A673 (cell line): ENCODE measurements around the gene TMEM132C. TPM values are rescaled to one million over a fixed set of nuclear protein-coding genes. Genes with fewer than 3 reads are reported as not detected.
"Not testable (repeated sequence)": the region's sequence is repeated elsewhere in the genome, so short reads cannot be mapped to it uniquely, and the experiment has no call there.

ENCODE experiments used
- BruUV-seq: library from RNA; stranded (reverse); fragments of 400-500 nt; replicated peaks from 2 replicates; lab custom pipeline; 2021; lab: Mats Ljungman, UMichigan
- CTCF ChIA-PET: fragments of 300-600 bp; sonication (Branson Sonifier 250); formaldehyde crosslinking; loops from one replicate; lab custom pipeline; 2022; ENCODE audit warnings: antibody characterized with exemption; lab: Charles Lee
- POLR2A ChIA-PET: fragments of 300-600 bp; sonication (Branson Sonifier 250); formaldehyde crosslinking; loops from one replicate; lab custom pipeline; 2022; ENCODE audit warnings: antibody characterized with exemption; ENCODE audit not compliant: low non-redundant PET; lab: Charles Lee
- DNase-seq: peaks from one replicate; pipeline ENCODE4 v3.0.0-alpha.2; 2015; ENCODE audit warnings: low spot score
- H3K27ac ChIP-seq: fragments of 200-600 bp; sonication (generic); 2 replicates; pipeline ENCODE4 v1.5.1; 2016; ENCODE audit warnings: mixed run types, low read depth, mild to moderate bottlenecking, mixed read lengths, antibody characterized with exemption, low read length; ENCODE audit not compliant: poor library complexity, severe bottlenecking
- H3K27me3 ChIP-seq: fragments of 200-600 bp; sonication (generic); replicated peaks from 2 replicates; pipeline ENCODE4 v1.6.1; 2017; ENCODE audit warnings: mixed run types, low read depth, mild to moderate bottlenecking, mixed read lengths, antibody characterized with exemption, low read length; ENCODE audit not compliant: insufficient read depth, poor library complexity
- H3K36me3 ChIP-seq: fragments of 200-600 bp; sonication (generic); 2 replicates; pipeline ENCODE4 v1.6.1; 2016; ENCODE audit warnings: mixed run types, mild to moderate bottlenecking, mixed read lengths, antibody characterized with exemption, low read length; ENCODE audit not compliant: insufficient read depth, poor library complexity, severe bottlenecking
- H3K4me1 ChIP-seq: fragments of 200-600 bp; sonication (generic); 2 replicates; pipeline ENCODE4 v1.6.1; 2017; ENCODE audit warnings: mixed run types, mild to moderate bottlenecking, mixed read lengths, antibody characterized with exemption, low read length; ENCODE audit not compliant: insufficient read depth, poor library complexity, severe bottlenecking
- H3K4me3 ChIP-seq: fragments of 200-600 bp; sonication (generic); 2 replicates; pipeline ENCODE4 v1.5.1; 2016; ENCODE audit warnings: low read depth, mixed run types, mild to moderate bottlenecking, mixed read lengths, low read length; ENCODE audit not compliant: poor library complexity, severe bottlenecking
- H3K9me3 ChIP-seq: fragments of 200-600 bp; sonication (generic); 2 replicates; pipeline ENCODE4 v1.6.1; 2016; ENCODE audit warnings: mixed run types, low read depth, mild to moderate bottlenecking, mixed read lengths, antibody characterized with exemption, low read length; ENCODE audit not compliant: poor library complexity, severe bottlenecking
- EZH2 ChIP-seq: fragments of 200-600 bp; sonication (generic); IDR thresholded peaks from 2 replicates; pipeline ENCODE4 v1.6.1; 2017; ENCODE audit warnings: borderline replicate concordance, low read depth, mild to moderate bottlenecking, mixed read lengths, antibody characterized with exemption, low read length; ENCODE audit not compliant: poor library complexity, severe bottlenecking
- intact Hi-C: fragments of 100-400 bp; cut with micrococcal nuclease; formaldehyde crosslinking; loops from one replicate; pipeline ENCODE4 v1.10.0; 2022; ENCODE audit not compliant: unreplicated experiment
- total RNA-seq: library from RNA; stranded (reverse); gene quantifications from 2 replicates; pipeline ENCODE4 v1.2.3, GENCODE V29; 2021
- TF ChIP-seq, protein P1 (sequence below): fragments of 300-800, 200-600 bp; sonication (generic); conservative IDR thresholded peaks from 2 replicates; pipeline ENCODE4 v1.5.1; 2017; ENCODE audit warnings: low read depth, mild to moderate bottlenecking, antibody characterized with exemption, low read length, moderate library complexity, mixed read lengths

The TMEM132C gene
- total RNA-seq, 1 experiment from 2014 or later = not detected

DNA sequence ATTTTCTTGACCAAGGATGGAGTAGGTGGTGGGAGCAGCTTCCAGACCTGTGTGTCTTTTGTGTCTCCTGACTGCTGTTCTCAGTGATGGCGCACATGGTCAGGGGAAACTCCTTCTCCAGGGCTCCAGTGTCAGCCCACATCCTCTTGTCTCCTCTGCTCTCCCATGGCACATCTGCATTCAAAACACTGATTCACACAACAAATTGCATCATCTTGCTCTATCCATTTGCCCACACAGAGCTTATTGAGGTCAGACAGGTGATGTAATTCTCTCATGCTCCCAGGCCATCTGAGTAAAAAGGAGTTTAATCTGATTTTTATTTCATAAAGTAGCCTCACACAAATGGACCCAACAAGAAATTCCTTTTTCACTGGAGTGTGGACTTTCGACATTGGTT is 21.8 kb upstream of the TMEM132C start:
- no peak overlapping the region for H3K27ac ChIP-seq
- H3K4me3 ChIP-seq = no peak overlapping the region
- intact Hi-C loops = no loop called here
- H3K27me3 ChIP-seq = no peaks in the 10 kb centered on the region
- H3K4me1 ChIP-seq = no peaks in the 10 kb centered on the region
- H3K36me3 ChIP-seq = no peaks in the 10 kb centered on the region
- no TSS peak for BruUV-seq
- TF ChIP-seq, protein P1, sequence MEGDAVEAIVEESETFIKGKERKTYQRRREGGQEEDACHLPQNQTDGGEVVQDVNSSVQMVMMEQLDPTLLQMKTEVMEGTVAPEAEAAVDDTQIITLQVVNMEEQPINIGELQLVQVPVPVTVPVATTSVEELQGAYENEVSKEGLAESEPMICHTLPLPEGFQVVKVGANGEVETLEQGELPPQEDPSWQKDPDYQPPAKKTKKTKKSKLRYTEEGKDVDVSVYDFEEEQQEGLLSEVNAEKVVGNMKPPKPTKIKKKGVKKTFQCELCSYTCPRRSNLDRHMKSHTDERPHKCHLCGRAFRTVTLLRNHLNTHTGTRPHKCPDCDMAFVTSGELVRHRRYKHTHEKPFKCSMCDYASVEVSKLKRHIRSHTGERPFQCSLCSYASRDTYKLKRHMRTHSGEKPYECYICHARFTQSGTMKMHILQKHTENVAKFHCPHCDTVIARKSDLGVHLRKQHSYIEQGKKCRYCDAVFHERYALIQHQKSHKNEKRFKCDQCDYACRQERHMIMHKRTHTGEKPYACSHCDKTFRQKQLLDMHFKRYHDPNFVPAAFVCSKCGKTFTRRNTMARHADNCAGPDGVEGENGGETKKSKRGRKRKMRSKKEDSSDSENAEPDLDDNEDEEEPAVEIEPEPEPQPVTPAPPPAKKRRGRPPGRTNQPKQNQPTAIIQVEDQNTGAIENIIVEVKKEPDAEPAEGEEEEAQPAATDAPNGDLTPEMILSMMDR = no peak
- TF ChIP-seq EZH2 = no peak
- CTCF ChIA-PET = no interaction called here
- POLR2A ChIA-PET = no interaction called here
- no peak for DNase-seq
- H3K9me3 ChIP-seq = no peaks in the 10 kb centered on the region

DNA sequence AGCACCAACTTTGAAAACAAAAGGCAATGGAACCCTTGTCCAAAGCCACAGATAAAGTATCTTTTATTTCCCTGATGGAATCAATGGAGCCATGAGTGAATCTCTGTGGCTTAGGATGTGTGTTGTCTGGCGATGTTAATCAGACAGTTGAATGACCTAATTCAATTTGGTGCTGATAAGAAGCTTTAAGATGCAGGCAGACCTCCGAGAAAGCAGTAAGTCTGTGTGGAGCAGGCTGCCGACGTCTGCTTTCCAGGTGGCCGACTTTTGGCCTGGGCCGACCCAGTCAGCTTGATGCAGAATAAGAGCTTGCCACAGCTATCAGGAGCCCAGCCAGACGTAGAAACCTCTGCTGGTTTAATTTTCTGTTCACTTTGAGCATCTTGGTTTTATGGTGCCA is 21.1 kb upstream of the TMEM132C start:
- intact Hi-C loops = no loop called here
- ChIA-PET POLR2A (no interaction called here), CTCF (no interaction called here)
- Histone ChIP-seq H3K4me3 (no peak overlapping the region), H3K4me1 (no peaks in the 10 kb centered on the region), H3K36me3 (no peaks in the 10 kb centered on the region), H3K27me3 (no peaks in the 10 kb centered on the region), H3K9me3 (no peaks in the 10 kb centered on the region), H3K27ac (no peak overlapping the region)
- BruUV-seq = no TSS peak
- no peak for TF ChIP-seq EZH2
- TF ChIP-seq, protein P1 = no peak
- DNase-seq = no peak

GRCh38 chr12:128250096-128250495 is 16.9 kb upstream of the TMEM132C start:
- intact Hi-C loops = no loop called here
- POLR2A ChIA-PET = no interaction called here
- H3K9me3 ChIP-seq = no peaks in the 10 kb centered on the region
- H3K4me3 ChIP-seq = no peak overlapping the region
- no peak for DNase-seq
- H3K4me1 ChIP-seq = no peaks in the 10 kb centered on the region
- CTCF ChIA-PET = no interaction called here
- no TSS peak for BruUV-seq
- H3K27me3 ChIP-seq = no peaks in the 10 kb centered on the region
- TF ChIP-seq EZH2 = no peak
- TF ChIP-seq, protein P1 = no peak
- no peaks in the 10 kb centered on the region for H3K36me3 ChIP-seq
- H3K27ac ChIP-seq = no peak overlapping the region

- intact Hi-C loops, POLR2A ChIA-PET, H3K27ac ChIP-seq, H3K36me3 ChIP-seq, H3K4me3 ChIP-seq, CTCF ChIA-PET, H3K27me3 ChIP-seq, DNase-seq, BruUV-seq, H3K4me1 ChIP-seq, H3K9me3 ChIP-seq: not testable (repeated sequence)
These were observed 13.1 kb upstream of the TMEM132C start for GRCh38 chr12:128253829-128254228.
